Common myeloid progenitor, CD34-positive (primary cell): ENCODE measurements around the gene OST4.

Experiments used
- CTCF ChIA-PET: fragments of 350-600 bp; sonication (Branson Sonifier 250); formaldehyde crosslinking; loops from one replicate; lab custom pipeline; 2021; ENCODE audit warnings: antibody characterized with exemption; lab: Charles Lee
- POLR2A ChIA-PET: fragments of 350-600 bp; sonication (Branson Sonifier 250); formaldehyde crosslinking; loops from one replicate; lab custom pipeline; 2021; ENCODE audit warnings: antibody characterized with exemption; lab: Charles Lee
- DNase-seq, 3 donors: peaks; one replicate each; pipeline versions ENCODE4 v3.0.0 to v3.0.0-alpha.2; 2013
- H3K27ac ChIP-seq, 2 experiments: 1 replicate in 1 of 2; 2 replicates in 1 of 2; pipeline ENCODE4 v1.7.0; 2013; ENCODE audit warnings: inconsistent platforms in 2 of 2, low read length in 2 of 2, mild to moderate bottlenecking in 2 of 2, low read depth in 1 of 2, moderate library complexity in 1 of 2; ENCODE audit not compliant: severe bottlenecking in 2 of 2, insufficient read depth in 1 of 2, poor library complexity in 1 of 2
- H3K27me3 ChIP-seq, 5 experiments: replicated peaks in 2 of 5; 1 replicate in 3 of 5; 2 replicates in 2 of 5; pipeline versions ENCODE4 v1.6.1 to v1.7.0; 2013; ENCODE audit warnings: low read length in 4 of 5, mild to moderate bottlenecking in 2 of 5, moderate library complexity in 2 of 5, inconsistent platforms in 1 of 5; ENCODE audit not compliant: insufficient read depth in 5 of 5, control insufficient read depth in 4 of 5
- H3K36me3 ChIP-seq, 4 experiments: 1 replicate in 2 of 4; 2 replicates in 2 of 4; pipeline versions ENCODE4 v1.6.1 to v1.7.0; 2013; ENCODE audit warnings: low read length in 3 of 4, control low read depth in 1 of 4, mild to moderate bottlenecking in 1 of 4; ENCODE audit not compliant: control insufficient read depth in 4 of 4, insufficient read depth in 4 of 4
- H3K4me1 ChIP-seq, 4 experiments: 1 replicate in 3 of 4; 2 replicates in 1 of 4; pipeline versions ENCODE4 v1.6.1 to v1.7.1; 2013; ENCODE audit warnings: low read length in 3 of 4, mild to moderate bottlenecking in 3 of 4, control low read depth in 1 of 4, inconsistent platforms in 1 of 4, moderate library complexity in 1 of 4; ENCODE audit not compliant: control insufficient read depth in 4 of 4, insufficient read depth in 4 of 4; ENCODE audit errors: control extremely low read depth in 1 of 4
- H3K4me3 ChIP-seq, 7 experiments: 1 replicate in 4 of 7; 2 replicates in 3 of 7; pipeline versions ENCODE4 v1.5.1 to v1.7.0; 2013; ENCODE audit warnings: mild to moderate bottlenecking in 7 of 7, low read length in 6 of 7, moderate library complexity in 6 of 7, inconsistent platforms in 2 of 7, low read depth in 2 of 7, control low read depth in 1 of 7; ENCODE audit not compliant: insufficient read depth in 4 of 7, control insufficient read depth in 1 of 7; ENCODE audit errors: extremely low read depth in 1 of 7
- H3K9me3 ChIP-seq, 5 experiments: 1 replicate in 4 of 5; 2 replicates in 1 of 5; pipeline versions ENCODE4 v1.6.1 to v1.7.1; 2013; ENCODE audit warnings: low read length in 4 of 5, mild to moderate bottlenecking in 2 of 5, inconsistent platforms in 1 of 5, low read depth in 1 of 5, moderate library complexity in 1 of 5; ENCODE audit not compliant: control insufficient read depth in 4 of 5, insufficient read depth in 2 of 5; ENCODE audit errors: control extremely low read depth in 1 of 5
- WGBS: methylation state at CpG from one replicate; pipeline ENCODE4 v1.1.5; 2013; ENCODE audit not compliant: insufficient coverage; 5-methylcytosine and 5-hydroxymethylcytosine counted together

The OST4 gene

GRCh38 chr2:27041752-27042151 is 29.7 kb downstream of the OST4 start:
- Histone ChIP-seq H3K27ac (peak overlapping the region in 1 of 2 experiments; percentile 22), H3K4me1 (no peaks in the 10 kb centered on the region), H3K36me3 (peaks cover 3 to 64% (median 44%) of the 10 kb centered on the region in 4 experiments), H3K27me3 (no peaks in the 10 kb centered on the region), H3K4me3 (no peak overlapping the region), H3K9me3 (no peaks in the 10 kb centered on the region)
- 97% methylated on average over 4 of the region's 5 CpGs for WGBS
- no peak for DNase-seq
- POLR2A ChIA-PET, result no interaction called here
- CTCF ChIA-PET, result no interaction called here

- Histone ChIP-seq H3K27ac (no peak overlapping the region), H3K27me3 (no peaks in the 10 kb centered on the region), H3K9me3 (no peaks in the 10 kb centered on the region), H3K4me1 (no peaks in the 10 kb centered on the region), H3K36me3 (peaks cover 11 to 79% (median 58%) of the 10 kb centered on the region in 4 experiments), H3K4me3 (no peak overlapping the region)
- WGBS, result 97% methylated on average over 7 of the region's 8 CpGs
- ChIA-PET CTCF (interaction anchor here (1.2 to 8.5 kb wide), 3 partner anchors 8 to 41 kb away, joined by 3 to 76 read pairs (median 3); partner anchors contain the start of gene AGBL5), POLR2A (no interaction called here)
- DNase-seq, result no peak
These were observed 31.2 kb downstream of the OST4 start for GRCh38 chr2:27040282-27040681.

- no peaks in the 10 kb centered on the region for H3K4me1 ChIP-seq
- no peaks in the 10 kb centered on the region for H3K9me3 ChIP-seq
- no peaks in the 10 kb centered on the region for H3K27me3 ChIP-seq
- peaks cover 11 to 83% (median 60%) of the 10 kb centered on the region in 4 experiments for H3K36me3 ChIP-seq
- POLR2A ChIA-PET, result interaction anchor here (1.3 kb wide), 1 partner anchor 78 kb away, joined by 4 read pairs; no protein-coding TSS in a partner anchor
- CTCF ChIA-PET, result interaction anchor here (1.0 to 8.5 kb wide), 4 partner anchors 9 to 41 kb away, joined by 3 to 76 read pairs (median 4); partner anchors contain the start of gene AGBL5
- no peak for DNase-seq
- 100% methylated on average over 4 of the region's 7 CpGs for WGBS
- no peak overlapping the region for H3K27ac ChIP-seq
- no peak overlapping the region for H3K4me3 ChIP-seq
These were observed 31.6 kb downstream of the OST4 start for GRCh38 chr2:27039871-27040270.

- Histone ChIP-seq H3K27me3 (no peaks in the 10 kb centered on the region), H3K4me1 (no peaks in the 10 kb centered on the region), H3K27ac (no peak overlapping the region), H3K4me3 (no peak overlapping the region), H3K9me3 (no peaks in the 10 kb centered on the region), H3K36me3 (peaks cover 11 to 83% (median 60%) of the 10 kb centered on the region in 4 experiments)
- no peak for DNase-seq
- CTCF ChIA-PET, result interaction anchor here (0.5 to 8.5 kb wide), 6 partner anchors 9 to 43 kb away, joined by 3 to 76 read pairs (median 3); partner anchors contain the start of gene AGBL5
- POLR2A ChIA-PET, result interaction anchor here (1.3 kb wide), 1 partner anchor 78 kb away, joined by 4 read pairs; no protein-coding TSS in a partner anchor
- WGBS, result 95% methylated on average over 3 of the region's 6 CpGs
These were observed 32.0 kb downstream of the OST4 start for GRCh38 chr2:27039426-27039825.

- WGBS, result 96% methylated on average over 15 of the region's 17 CpGs
- H3K36me3 ChIP-seq, result peaks cover 11 to 83% (median 60%) of the 10 kb centered on the region in 4 experiments
- peaks cover 0 to 6% (median 4%) of the 10 kb centered on the region in 4 experiments for H3K4me1 ChIP-seq
- no peak for DNase-seq
- H3K4me3 ChIP-seq, result no peak overlapping the region
- no peaks in the 10 kb centered on the region for H3K9me3 ChIP-seq
- ChIA-PET POLR2A (interaction anchor here (1.3 kb wide), 1 partner anchor 77 kb away, joined by 4 read pairs; no protein-coding TSS in a partner anchor), CTCF (interaction anchor here (0.5 to 8.5 kb wide), 8 partner anchors 10 to 53 kb away, joined by 3 to 76 read pairs (median 3); partner anchors contain the start of gene AGBL5)
- no peaks in the 10 kb centered on the region for H3K27me3 ChIP-seq
- H3K27ac ChIP-seq, result no peak overlapping the region
These were observed 32.7 kb downstream of the OST4 start for GRCh38 chr2:27038631-27039339.

- Histone ChIP-seq H3K4me3 (no peak overlapping the region), H3K27me3 (no peaks in the 10 kb centered on the region), H3K27ac (no peak overlapping the region), H3K9me3 (no peaks in the 10 kb centered on the region), H3K36me3 (peaks cover 11 to 80% (median 60%) of the 10 kb centered on the region in 4 experiments), H3K4me1 (peaks cover 4 to 14% (median 11%) of the 10 kb centered on the region in 4 experiments)
- ChIA-PET POLR2A (no interaction called here), CTCF (interaction anchor here (0.6 to 8.5 kb wide), 7 partner anchors 11 to 83 kb away, joined by 3 to 76 read pairs (median 3); partner anchors contain the start of gene AGBL5)
- no peak for DNase-seq
- 100% methylated on average over 3 of the region's 6 CpGs for WGBS
These were observed 33.4 kb downstream of the OST4 start for GRCh38 chr2:27038012-27038411.
